Measurements from ENCODE around the gene GNB1. TPM values are rescaled to one million over a fixed set of nuclear protein-coding genes. Genes with fewer than 3 reads are reported as not detected.
"Not testable (repeated sequence)": the region's sequence is repeated elsewhere in the genome, so short reads cannot be mapped to it uniquely, and the experiment has no call there.

Gene GNB1
- polyA plus RNA-seq, 1 donor: 157 TPM

GRCh38 chr1:1859970-1860697 lies 30.8 kb downstream of the GNB1 start:
- not testable (repeated sequence) for DNase-seq (ENCODE audit: low read depth)

- DNase-seq (ENCODE audit: low read depth): peak; percentile 65
Observed at GRCh38 chr1:1858382-1859086, 32.4 kb downstream of the GNB1 start.

- no peak for DNase-seq (ENCODE audit: low read depth)
Observed at GRCh38 chr1:1857096-1857703, 33.7 kb downstream of the GNB1 start.

GRCh38 chr1:1856161-1856560 lies 34.7 kb downstream of the GNB1 start:
- DNase-seq (ENCODE audit: low read depth): not testable (repeated sequence)

- DNase-seq (ENCODE audit: low read depth): no peak
Observed at GRCh38 chr1:1853593-1854257, 37.2 kb downstream of the GNB1 start.

GRCh38 chr1:1852619-1853414 lies 38.1 kb downstream of the GNB1 start:
- DNase-seq (ENCODE audit: low read depth): no peak

GRCh38 chr1:1847890-1848289 lies 43.0 kb downstream of the GNB1 start:
- no peak for DNase-seq (ENCODE audit: low read depth)

GRCh38 chr1:1847061-1847850 lies 43.6 kb downstream of the GNB1 start:
- peak; percentile 51 for DNase-seq (ENCODE audit: low read depth)

GRCh38 chr1:1846386-1846918 lies 44.4 kb downstream of the GNB1 start:
- no peak for DNase-seq (ENCODE audit: low read depth)

GRCh38 chr1:1842360-1843146 lies 48.3 kb downstream of the GNB1 start:
- no peak for DNase-seq (ENCODE audit: low read depth)

GRCh38 chr1:1841575-1841995 lies 49.3 kb downstream of the GNB1 start:
- no peak for DNase-seq (ENCODE audit: low read depth)

GRCh38 chr1:1839311-1839965 lies 51.4 kb downstream of the GNB1 start:
- DNase-seq (ENCODE audit: low read depth): no peak

GRCh38 chr1:1836119-1836518 lies 54.8 kb downstream of the GNB1 start:
- DNase-seq (ENCODE audit: low read depth): no peak

GRCh38 chr1:1835546-1835945 lies 55.3 kb downstream of the GNB1 start:
- DNase-seq (ENCODE audit: low read depth): no peak

GRCh38 chr1:1833916-1834325 lies 57.0 kb downstream of the GNB1 start:
- no peak for DNase-seq (ENCODE audit: low read depth)

- no peak for DNase-seq (ENCODE audit: low read depth)
Observed at GRCh38 chr1:1833456-1833855, 57.4 kb downstream of the GNB1 start.

- no peak for DNase-seq (ENCODE audit: low read depth)
Observed at GRCh38 chr1:1832820-1833219, 58.1 kb downstream of the GNB1 start.

GRCh38 chr1:1832166-1832565 lies 58.7 kb downstream of the GNB1 start:
- no peak for DNase-seq (ENCODE audit: low read depth)

All from forelimb muscle (tissue), 1 donor.